Fibroblast of lung (primary cell): ENCODE data around the gene BLACAT1. TPM values are rescaled to one million over a fixed set of nuclear protein-coding genes. Genes with fewer than 3 reads are reported as not detected.

Experiments used
- DNase-seq, 2 donors: peaks; one replicate each; pipeline versions ENCODE4 v3.0.0 to v3.0.0-alpha.2; 2010; ENCODE audit warnings: low read depth in 2 of 2
- H2AFZ ChIP-seq: 2 replicates; pipeline ENCODE4 v1.5.1; 2012; ENCODE audit warnings: low read length, control low read depth, inconsistent platforms
- H3K27ac ChIP-seq: 2 replicates; pipeline ENCODE4 v1.5.1; 2011; ENCODE audit warnings: low read length, control low read depth; ENCODE audit not compliant: insufficient read depth
- H3K27me3 ChIP-seq: 2 replicates; pipeline ENCODE4 v1.5.1; 2011; ENCODE audit warnings: mild to moderate bottlenecking, low read length; ENCODE audit not compliant: control insufficient read depth, insufficient read depth
- H3K36me3 ChIP-seq: 2 replicates; pipeline ENCODE4 v1.5.1; 2011; ENCODE audit warnings: low read length; ENCODE audit not compliant: control insufficient read depth, insufficient read depth
- H3K4me1 ChIP-seq: 2 replicates; pipeline ENCODE4 v1.5.1; 2011; ENCODE audit warnings: low read length; ENCODE audit not compliant: control insufficient read depth, insufficient read depth; ENCODE audit errors: extremely low read depth
- H3K4me2 ChIP-seq: 2 replicates; pipeline ENCODE4 v1.5.1; 2011; ENCODE audit warnings: low read length, control low read depth; ENCODE audit not compliant: insufficient read depth; ENCODE audit errors: extremely low read depth
- H3K4me3 ChIP-seq, 4 experiments: fragments of 200-600 bp in 1 of 4; sonication (generic) in 1 of 4; replicated peaks in 1 of 4; 2 replicates each; pipeline ENCODE4 v1.5.1; 2011 to 2016; ENCODE audit warnings: low read length in 4 of 4, low read depth in 3 of 4, mild to moderate bottlenecking in 3 of 4, control low read depth in 2 of 4, inconsistent platforms in 1 of 4, mixed read lengths in 1 of 4; ENCODE audit not compliant: insufficient read depth in 1 of 4; ENCODE audit errors: control extremely low read depth in 1 of 4
- H3K79me2 ChIP-seq: 2 replicates; pipeline ENCODE4 v1.5.1; 2012; ENCODE audit warnings: mild to moderate bottlenecking, low read length, inconsistent platforms; ENCODE audit not compliant: control insufficient read depth, insufficient read depth
- H3K9ac ChIP-seq: 2 replicates; pipeline ENCODE4 v1.5.1; 2011; ENCODE audit warnings: mild to moderate bottlenecking, low read length, control low read depth; ENCODE audit not compliant: insufficient read depth
- H3K9me3 ChIP-seq: 2 replicates; pipeline ENCODE4 v1.5.1; 2012; ENCODE audit warnings: low read depth, low read length; ENCODE audit not compliant: control insufficient read depth, insufficient read depth
- H4K20me1 ChIP-seq: 2 replicates; pipeline ENCODE4 v1.5.1; 2011; ENCODE audit warnings: low read length; ENCODE audit not compliant: control insufficient read depth, insufficient read depth; ENCODE audit errors: extremely low read depth
- CTCF ChIP-seq, 2 donors: IDR thresholded peaks in 1 of 2; conservative IDR thresholded peaks in 1 of 2; 1 replicate in 1 of 2; 2 replicates in 1 of 2; pipeline ENCODE4 v1.5.1; 2011 to 2012; ENCODE audit warnings: low read length in 2 of 2, control low read depth in 1 of 2, inconsistent platforms in 1 of 2, low read depth in 1 of 2, mild to moderate bottlenecking in 1 of 2
- EZH2 ChIP-seq: IDR thresholded peaks from 2 replicates; pipeline ENCODE4 v1.5.1; 2012; ENCODE audit warnings: low read length, control low read depth, mild to moderate bottlenecking; ENCODE audit errors: missing control alignments
- polyA plus RNA-seq, 2 donors: library from polyadenylated mRNA; depleted of rRNA in 1 of 2; stranded (reverse) in 1 of 2; unstranded in 1 of 2; fragments of >200 nt; gene quantifications; 2 replicates each; pipeline ENCODE4 v1.2.1, GENCODE V29; 2011 to 2012; ENCODE audit warnings: missing spikeins in 1 of 2
- total RNA-seq: library from RNA; depleted of rRNA; stranded (reverse); fragments of >200 nt; gene quantifications from 2 replicates; pipeline ENCODE4 v1.2.1, GENCODE V29; 2014

BLACAT1 gene
- total and polyA plus RNA-seq, 2 donors (not counting 1 experiment from before 2014, with no cell fraction given): not detected

GRCh38 chr1:205499789-205500188 lies 43.9 kb upstream of the BLACAT1 start:
- H4K20me1 ChIP-seq: no peaks in the 10 kb centered on the region
- no peaks in the 10 kb centered on the region for H3K36me3 ChIP-seq
- no peak for DNase-seq

GRCh38 chr1:205497351-205497750 lies 41.5 kb upstream of the BLACAT1 start:
- Histone ChIP-seq H3K9me3 (no peaks in the 10 kb centered on the region), H4K20me1 (no peaks in the 10 kb centered on the region), H3K9ac (no peak overlapping the region), H3K27ac (no peak overlapping the region), H3K4me2 (no peak overlapping the region), H3K27me3 (peaks cover 3% of the 10 kb centered on the region), H3K4me1 (peaks cover 8% of the 10 kb centered on the region), H2AFZ (no peak overlapping the region), H3K79me2 (no peaks in the 10 kb centered on the region), H3K36me3 (no peaks in the 10 kb centered on the region), H3K4me3 (no peak overlapping the region)
- DNase-seq: no peak
- TF ChIP-seq EZH2 (no peak), CTCF (conservative IDR thresholded peaks at IDR 0.05 in 1 of 2, IDR thresholded peaks at IDR 0.05 in 1 of 2; ENCODE audit: low read depth in 1 of 2, low read length in 2 of 2) (no peak)

More at GRCh38 chr1:205499789-205500188, 43.9 kb upstream of the BLACAT1 start:
- Histone ChIP-seq H3K9me3 (no peaks in the 10 kb centered on the region), H3K4me1 (no peaks in the 10 kb centered on the region), H3K9ac (no peak overlapping the region), H3K79me2 (no peaks in the 10 kb centered on the region), H3K27ac (no peak overlapping the region), H3K27me3 (peaks cover 11% of the 10 kb centered on the region), H2AFZ (no peak overlapping the region), H3K4me3 (no peak overlapping the region), H3K4me2 (no peak overlapping the region)
- TF ChIP-seq EZH2: no peak
- no peak for TF ChIP-seq CTCF (conservative IDR thresholded peaks at IDR 0.05 in 1 of 2, IDR thresholded peaks at IDR 0.05 in 1 of 2; ENCODE audit: low read depth in 1 of 2, low read length in 2 of 2)

- H4K20me1 ChIP-seq: no peaks in the 10 kb centered on the region
- no peak overlapping the region for H3K9ac ChIP-seq
- H2AFZ ChIP-seq: no peak overlapping the region
- H3K36me3 ChIP-seq: no peaks in the 10 kb centered on the region
- no peak overlapping the region for H3K4me2 ChIP-seq
- no peaks in the 10 kb centered on the region for H3K79me2 ChIP-seq
- H3K4me3 ChIP-seq: no peak overlapping the region
- no peaks in the 10 kb centered on the region for H3K9me3 ChIP-seq
- peaks cover 8% of the 10 kb centered on the region for H3K4me1 ChIP-seq
- H3K27ac ChIP-seq: no peak overlapping the region
- peaks cover 3% of the 10 kb centered on the region for H3K27me3 ChIP-seq
- DNase-seq: no peak
- no peak for TF ChIP-seq CTCF (conservative IDR thresholded peaks at IDR 0.05 in 1 of 2, IDR thresholded peaks at IDR 0.05 in 1 of 2; ENCODE audit: low read depth in 1 of 2, low read length in 2 of 2)
- TF ChIP-seq EZH2: no peak
Measured at GRCh38 chr1:205496661-205497060, 40.8 kb upstream of the BLACAT1 start.
